Lung (tissue), 12 donors: ENCODE results near the gene TGFBR2. TPM values are rescaled to one million over a fixed set of nuclear protein-coding genes. Genes with fewer than 3 reads are reported as not detected.

Experiments
- ATAC-seq: fragments of 200-7000 bp; cut with Tn5 transposase; one replicate; pipeline ENCODE4 v1.9.1; 2020; ENCODE audit warnings: moderate number of reproducible peaks; ENCODE audit not compliant: insufficient read depth, low FRiP score
- DNase-seq, 3 donors: peaks; one replicate each; pipeline ENCODE4 v3.0.0-alpha.2; 2013 to 2017
- H3K27ac ChIP-seq, 2 donors: one replicate each; pipeline ENCODE4 v1.5.1; 2013; ENCODE audit warnings: mild to moderate bottlenecking in 2 of 2, moderate library complexity in 2 of 2, control low read depth in 1 of 2, inconsistent platforms in 1 of 2, low read depth in 1 of 2, low read length in 1 of 2
- H3K27me3 ChIP-seq, 3 donors: one replicate each; pipeline ENCODE4 v1.5.1; 2013; ENCODE audit warnings: low read length in 2 of 3; ENCODE audit not compliant: control insufficient read depth in 3 of 3, insufficient read depth in 3 of 3
- H3K36me3 ChIP-seq, 4 donors: one replicate each; pipeline ENCODE4 v1.5.1; 2013; ENCODE audit warnings: low read length in 4 of 4, mild to moderate bottlenecking in 1 of 4, moderate library complexity in 1 of 4; ENCODE audit not compliant: control insufficient read depth in 4 of 4, insufficient read depth in 4 of 4
- H3K4me1 ChIP-seq, 5 donors: one replicate each; pipeline ENCODE4 v1.5.1; 2013; ENCODE audit warnings: low read length in 5 of 5, mild to moderate bottlenecking in 2 of 5, moderate library complexity in 1 of 5; ENCODE audit not compliant: control insufficient read depth in 5 of 5, insufficient read depth in 5 of 5
- H3K4me3 ChIP-seq: one replicate; pipeline ENCODE4 v1.5.1; 2013; ENCODE audit warnings: mild to moderate bottlenecking, control low read depth, moderate library complexity
- H3K9ac ChIP-seq, 2 donors: one replicate each; pipeline ENCODE4 v1.5.1; 2013; ENCODE audit warnings: low read length in 2 of 2, control low read depth in 1 of 2; ENCODE audit not compliant: insufficient read depth in 1 of 2
- H3K9me3 ChIP-seq, 4 donors: one replicate each; pipeline ENCODE4 v1.5.1; 2013; ENCODE audit warnings: low read length in 3 of 4, mild to moderate bottlenecking in 1 of 4, moderate library complexity in 1 of 4; ENCODE audit not compliant: control insufficient read depth in 4 of 4, insufficient read depth in 3 of 4
- WGBS, 2 donors: extraction: QIAGEN DNeasy Blood & Tissue Kit; methylation state at CpG; one replicate each; pipeline ENCODE4 v1.1.7; 2013; 5-methylcytosine and 5-hydroxymethylcytosine counted together
- polyA plus RNA-seq, 2 donors: library from polyadenylated mRNA; stranded (reverse); fragments of 200-250 nt; gene quantifications; one replicate each; pipeline ENCODE4 v1.2.1, GENCODE V29; 2013
- total RNA-seq, 2 donors: library from RNA; depleted of rRNA in 1 of 2; stranded (reverse); fragments of >200 nt in 1 of 2; gene quantifications; one replicate each; pipeline ENCODE4 v1.2.1, GENCODE V29; 2014 to 2021
- TF ChIP-seq, protein P1 (sequence below): IDR thresholded peaks from 2 replicates; pipeline ENCODE4 v1.5.1; 2012; ENCODE audit warnings: mild to moderate bottlenecking; ENCODE audit errors: control extremely low read depth, extremely low read depth
- donor health status: control.
- donor health status: control.
- donor health status: Bipolar disorder and iron deficiency.
- donor health status: healthy.
- donor health status: DM: yes; HTN: yes; CAD: no.

TGFBR2 gene
- total and polyA plus RNA-seq, 4 donors: 31.1 to 232 (median 163) TPM

DNA sequence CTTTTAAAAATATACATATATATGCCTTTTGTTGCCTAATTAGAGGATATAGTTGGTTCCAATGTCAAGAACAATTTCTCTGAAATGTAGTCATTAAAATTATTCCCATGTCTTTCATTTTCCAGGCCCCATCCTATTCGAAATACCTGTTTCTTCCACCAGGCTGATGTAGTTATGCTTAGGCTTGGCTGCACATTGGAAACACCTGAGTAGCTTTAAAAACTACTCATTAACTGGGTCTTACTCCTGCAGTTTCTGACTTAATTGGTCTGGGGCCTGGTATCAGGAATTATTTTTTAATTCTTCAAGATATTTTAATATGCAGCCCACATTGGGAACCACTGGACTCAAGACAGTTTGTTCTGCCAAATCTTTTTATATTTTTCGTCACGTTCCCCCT, 53.7 kb downstream of the TGFBR2 start:
- TF ChIP-seq, protein P1, sequence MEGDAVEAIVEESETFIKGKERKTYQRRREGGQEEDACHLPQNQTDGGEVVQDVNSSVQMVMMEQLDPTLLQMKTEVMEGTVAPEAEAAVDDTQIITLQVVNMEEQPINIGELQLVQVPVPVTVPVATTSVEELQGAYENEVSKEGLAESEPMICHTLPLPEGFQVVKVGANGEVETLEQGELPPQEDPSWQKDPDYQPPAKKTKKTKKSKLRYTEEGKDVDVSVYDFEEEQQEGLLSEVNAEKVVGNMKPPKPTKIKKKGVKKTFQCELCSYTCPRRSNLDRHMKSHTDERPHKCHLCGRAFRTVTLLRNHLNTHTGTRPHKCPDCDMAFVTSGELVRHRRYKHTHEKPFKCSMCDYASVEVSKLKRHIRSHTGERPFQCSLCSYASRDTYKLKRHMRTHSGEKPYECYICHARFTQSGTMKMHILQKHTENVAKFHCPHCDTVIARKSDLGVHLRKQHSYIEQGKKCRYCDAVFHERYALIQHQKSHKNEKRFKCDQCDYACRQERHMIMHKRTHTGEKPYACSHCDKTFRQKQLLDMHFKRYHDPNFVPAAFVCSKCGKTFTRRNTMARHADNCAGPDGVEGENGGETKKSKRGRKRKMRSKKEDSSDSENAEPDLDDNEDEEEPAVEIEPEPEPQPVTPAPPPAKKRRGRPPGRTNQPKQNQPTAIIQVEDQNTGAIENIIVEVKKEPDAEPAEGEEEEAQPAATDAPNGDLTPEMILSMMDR: no peak
- WGBS, 2 donors: 92 to 97% methylated on average over 3 of the region's 3 CpGs
- Histone ChIP-seq H3K9me3 (no peaks in the 10 kb centered on the region), H3K4me1 (peaks cover 16 to 68% (median 26%) of the 10 kb centered on the region in 5 donors), H3K36me3 (peaks cover 8 to 20% (median 16%) of the 10 kb centered on the region in 4 donors), H3K4me3 (no peak overlapping the region), H3K9ac (no peak overlapping the region), H3K27ac (peak overlapping the region in 1 of 2 donors; percentile 38), H3K27me3 (no peaks in the 10 kb centered on the region)
- ATAC-seq (no peak), DNase-seq (no peak)

DNA sequence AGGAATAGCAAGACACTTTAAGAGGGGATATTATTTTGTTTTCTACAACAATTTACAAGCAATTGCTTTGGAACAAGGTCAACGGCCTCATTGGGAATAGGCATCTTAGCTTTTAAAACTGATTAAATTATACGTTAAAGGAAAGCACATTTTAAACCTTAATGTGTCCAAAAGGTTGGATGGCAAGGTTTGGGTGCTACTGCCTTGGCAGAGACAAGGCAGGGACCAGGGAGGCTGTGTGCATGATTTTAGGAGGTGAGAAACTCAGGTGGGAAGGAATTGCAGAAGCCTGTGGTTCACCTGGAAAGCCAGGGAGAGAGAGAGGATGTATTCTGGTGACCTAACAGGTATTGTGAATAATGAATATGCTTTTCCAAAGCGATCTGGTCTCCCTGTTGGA, 54.3 kb downstream of the TGFBR2 start:
- Histone ChIP-seq H3K36me3 (peaks cover 4 to 17% (median 15%) of the 10 kb centered on the region in 4 donors), H3K9me3 (no peaks in the 10 kb centered on the region), H3K27ac (peak overlapping the region; percentile 1 to 39), H3K4me1 (peaks cover 16 to 63% (median 26%) of the 10 kb centered on the region in 5 donors), H3K27me3 (no peaks in the 10 kb centered on the region), H3K9ac (no peak overlapping the region), H3K4me3 (no peak overlapping the region)
- no peak for ATAC-seq
- TF ChIP-seq, protein P1: no peak
- DNase-seq: no peak
- 89 to 96% methylated on average over 3 of the region's 3 CpGs for WGBS, 2 donors

DNA sequence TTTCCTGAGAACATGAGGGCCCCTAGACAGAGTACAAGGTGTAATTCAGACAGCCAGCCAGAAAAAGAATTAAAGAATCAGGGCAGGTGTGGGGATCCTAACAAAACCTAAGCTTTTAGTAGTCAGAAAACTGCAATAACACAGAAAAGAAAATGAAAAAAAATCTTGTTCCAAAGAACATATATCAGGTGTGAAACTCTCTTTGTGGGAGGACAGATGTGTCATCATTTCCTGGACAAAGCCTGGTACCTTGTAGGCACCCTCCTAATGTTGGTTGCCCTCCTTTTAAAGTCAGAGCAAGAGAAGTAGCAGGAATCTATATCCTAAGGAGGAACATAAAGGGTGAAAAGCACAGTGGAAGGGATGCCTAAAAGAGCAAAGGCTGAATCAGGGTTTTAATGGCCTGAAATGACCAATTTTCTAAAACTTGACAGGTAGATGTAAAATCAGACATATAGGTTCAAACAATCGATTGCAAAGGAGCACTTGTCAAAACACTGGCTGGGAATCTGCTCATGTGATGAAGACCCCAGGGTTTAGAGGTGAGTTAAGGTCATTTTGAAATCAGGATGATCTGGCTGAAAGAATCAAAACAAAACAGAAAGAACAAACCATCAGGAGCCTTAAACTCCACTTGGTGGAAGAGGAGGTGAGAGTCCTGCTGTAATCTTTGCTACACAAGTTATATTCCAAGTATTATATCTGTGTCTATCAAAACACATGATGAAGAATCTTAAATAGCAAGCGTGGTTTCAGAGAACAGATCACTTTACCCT, 54.9 kb downstream of the TGFBR2 start:
- no peaks in the 10 kb centered on the region for H3K27me3 ChIP-seq
- peaks cover 4 to 16% (median 13%) of the 10 kb centered on the region in 4 donors for H3K36me3 ChIP-seq
- no peak overlapping the region for H3K9ac ChIP-seq
- H3K27ac ChIP-seq: peak overlapping the region in 1 of 2 donors; percentile 39
- TF ChIP-seq, protein P1: no peak
- 80 to 88% methylated on average over 2 of the region's 2 CpGs for WGBS, 2 donors
- ATAC-seq (no peak), DNase-seq (no peak)
- no peaks in the 10 kb centered on the region for H3K9me3 ChIP-seq
- H3K4me1 ChIP-seq: peaks cover 16 to 60% (median 26%) of the 10 kb centered on the region in 5 donors
- H3K4me3 ChIP-seq: no peak overlapping the region
